Fibroblast of skin of left quadriceps (primary cell): ENCODE data around the gene NUP133.

Source experiments
- DNase-seq, 2 experiments: peaks; one replicate each; pipeline ENCODE4 v3.0.0-alpha.2; 2013; ENCODE audit warnings: low read depth in 2 of 2

NUP133 gene

DNA sequence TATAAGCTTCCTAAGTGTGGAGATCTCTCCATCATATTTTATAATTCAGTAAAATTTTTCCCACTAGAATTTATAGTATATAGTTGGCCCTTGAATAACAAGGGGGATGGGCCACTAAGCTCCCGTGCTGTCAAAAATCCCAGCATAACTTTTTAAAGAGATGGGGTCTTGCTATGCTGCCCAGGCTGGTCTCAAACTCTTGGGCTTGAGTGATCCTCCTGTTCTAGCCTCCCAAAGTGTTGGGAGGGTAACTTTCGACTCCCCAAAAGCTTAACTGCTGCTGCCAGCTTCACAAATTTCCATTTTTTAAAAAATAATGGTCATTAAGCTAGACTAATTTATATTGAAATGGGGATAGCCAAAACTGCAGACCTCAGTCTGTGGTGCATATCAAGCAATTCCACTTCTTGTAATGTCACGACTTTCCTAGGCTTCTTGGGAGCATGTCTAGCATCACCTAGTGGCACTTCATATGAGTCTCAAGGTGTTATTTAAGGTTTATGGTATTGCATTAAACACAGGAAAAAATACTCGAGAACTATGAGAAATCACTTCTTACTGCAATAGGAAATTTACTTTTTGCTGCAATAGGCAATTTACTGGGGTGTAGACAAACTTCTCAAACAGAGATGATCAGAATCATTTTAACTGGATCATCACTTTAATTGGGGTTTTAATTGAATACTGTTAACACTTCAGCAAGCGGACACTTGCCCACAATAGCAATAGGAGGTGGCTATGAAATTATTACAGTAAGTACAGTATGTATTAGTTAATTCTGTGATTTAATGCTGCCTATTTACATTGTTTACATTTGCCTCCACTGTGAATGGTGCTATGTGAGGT lies 55.0 kb downstream of the NUP133 start:
- no peak for DNase-seq

DNA sequence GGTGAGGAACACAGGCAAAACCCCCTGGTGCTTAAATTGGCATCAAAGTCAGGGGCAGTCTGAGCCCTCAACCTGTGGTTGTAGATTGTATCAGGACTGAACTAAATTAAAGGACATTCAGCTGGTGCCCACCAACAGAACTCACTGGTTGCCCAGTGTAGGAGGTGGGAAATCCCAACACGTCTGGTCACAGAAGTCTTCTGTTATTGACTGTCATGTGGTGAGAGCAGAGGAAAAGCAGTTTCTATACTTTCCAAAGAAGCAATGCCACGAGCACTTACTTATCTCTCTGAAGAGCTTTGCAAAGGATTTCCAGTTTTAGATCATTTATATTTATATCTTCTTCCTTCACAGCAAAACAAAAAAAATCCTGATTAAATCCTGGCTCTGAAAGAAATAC lies 59.3 kb downstream of the NUP133 start:
- no peak for DNase-seq

DNA sequence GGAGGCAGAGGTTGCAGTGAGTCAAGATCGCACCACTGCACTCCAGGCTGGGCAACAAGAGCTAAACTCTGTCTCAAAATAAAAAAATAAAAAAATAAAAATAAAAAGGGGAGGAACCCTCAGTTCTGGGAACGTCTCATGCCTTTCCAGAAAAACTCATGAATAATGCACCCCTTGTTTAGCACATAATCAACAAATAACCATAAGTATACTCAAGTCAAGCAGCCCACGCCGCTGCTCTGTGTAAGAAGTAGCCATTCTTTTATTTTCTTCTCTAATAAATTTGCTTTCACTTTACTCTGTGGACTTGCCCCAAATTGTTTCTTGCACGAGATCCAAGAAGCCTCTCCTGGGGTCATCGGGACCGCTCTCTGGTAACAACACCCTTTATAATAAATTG lies 59.8 kb downstream of the NUP133 start:
- DNase-seq: no peak

DNA sequence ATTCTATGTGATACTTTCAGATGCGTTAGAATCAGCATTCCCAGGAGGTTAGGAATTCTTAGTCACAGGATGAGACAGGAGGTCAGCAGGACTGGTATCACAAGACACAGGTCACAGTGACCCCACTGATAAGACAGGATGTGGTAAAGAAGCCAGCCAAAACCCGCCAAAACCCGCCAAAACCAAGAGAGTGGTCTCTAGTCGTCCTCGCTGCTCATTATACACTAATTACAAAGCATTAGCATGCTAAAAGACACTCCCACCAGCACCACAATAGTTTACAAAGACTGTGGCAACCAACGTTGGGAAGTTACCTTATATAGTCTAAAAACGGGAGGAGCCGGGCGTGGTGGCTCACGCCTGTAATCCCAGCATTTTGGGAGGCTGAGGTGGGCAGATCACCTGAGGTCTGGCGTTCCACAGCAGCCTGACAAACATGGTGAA lies 60.3 kb downstream of the NUP133 start:
- DNase-seq: no peak

DNA sequence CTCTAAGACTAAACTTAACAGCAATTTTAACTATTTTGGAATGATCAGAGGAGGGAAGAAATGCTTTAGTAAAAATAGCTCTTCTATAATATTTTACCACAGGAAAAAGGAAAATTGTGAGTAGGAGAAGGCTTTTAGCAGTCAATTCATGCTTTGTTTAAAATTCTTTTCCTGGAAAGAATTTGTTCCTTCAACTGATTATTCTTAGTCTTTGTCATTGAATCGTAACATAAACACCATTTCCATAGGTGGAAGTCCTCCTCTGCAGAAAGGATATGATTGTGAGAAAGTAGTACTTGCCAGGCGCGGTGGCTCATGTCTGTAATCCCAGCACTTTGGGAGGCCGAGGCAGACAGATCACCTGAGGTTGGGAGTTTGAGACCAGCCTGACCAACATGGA lies 62.3 kb downstream of the NUP133 start:
- DNase-seq: no peak

DNA sequence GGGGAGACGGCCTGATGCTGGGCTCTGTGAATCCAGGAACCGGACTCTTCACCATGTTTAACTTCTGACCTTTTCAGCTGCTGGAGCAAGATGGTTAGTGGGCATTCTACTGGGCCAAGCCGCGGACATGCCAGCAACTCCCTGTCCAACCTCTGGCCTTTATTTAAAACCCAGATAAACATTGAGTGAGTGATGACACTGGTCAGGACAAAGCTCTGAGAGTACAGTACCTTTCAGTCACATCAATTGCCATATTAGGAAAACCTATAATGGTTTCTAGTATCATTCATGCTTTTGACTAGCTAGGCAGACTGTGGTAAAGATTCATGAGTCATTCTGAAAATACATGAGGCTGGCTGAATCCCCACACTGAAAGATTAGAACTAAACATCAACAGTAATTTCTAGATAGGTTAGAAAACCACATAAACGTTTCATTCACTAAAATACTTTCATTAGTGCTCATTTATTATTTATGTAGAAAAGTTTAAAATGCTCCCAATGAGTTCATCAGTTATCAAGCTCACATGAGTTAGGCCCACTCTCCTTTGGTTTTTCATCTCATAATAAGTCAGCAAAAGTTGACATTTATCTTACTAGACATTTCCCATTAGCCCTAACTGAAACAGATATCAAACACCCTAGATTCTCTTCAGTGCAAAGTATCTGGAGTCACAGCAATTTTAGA lies 67.1 kb downstream of the NUP133 start:
- peak; percentile 65 to 66 for DNase-seq

DNA sequence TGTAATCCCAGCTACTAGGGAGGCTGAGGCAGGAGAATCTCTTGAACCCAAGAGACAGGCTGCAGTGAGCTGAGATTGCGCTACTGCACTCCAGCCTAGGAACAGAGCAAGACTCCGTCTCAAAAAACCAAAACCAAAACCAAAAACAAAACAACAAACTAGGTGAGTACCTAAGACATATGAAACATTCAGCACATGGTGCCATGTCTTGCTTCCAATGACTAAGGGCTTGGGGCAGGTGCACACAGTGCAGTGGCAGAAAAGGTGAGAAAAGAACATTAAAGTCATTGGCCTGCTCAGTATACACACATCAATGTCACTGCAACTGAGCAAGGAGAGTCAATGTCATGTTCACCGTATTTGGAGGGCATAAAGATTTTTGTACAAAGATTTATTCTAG lies 70.1 kb downstream of the NUP133 start:
- DNase-seq: no peak

DNA sequence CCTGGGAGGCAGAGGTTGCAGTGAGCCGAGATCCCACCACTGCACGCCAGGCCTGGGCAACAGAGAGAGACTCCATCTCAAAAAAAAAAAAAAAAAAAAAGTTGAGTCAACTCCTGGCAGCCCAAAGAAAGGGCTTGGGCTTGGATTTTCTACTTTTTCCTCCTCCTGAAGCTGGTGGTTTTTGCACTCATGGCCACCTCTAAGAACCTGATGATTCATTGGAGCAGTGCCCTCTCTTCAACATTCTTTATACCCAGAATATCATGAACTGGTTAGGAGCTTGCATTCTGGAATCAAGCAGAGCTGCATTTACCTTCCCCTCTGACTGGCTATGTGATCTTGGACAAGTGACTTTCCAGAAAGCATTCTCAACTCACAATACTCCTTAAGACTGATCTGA lies 70.7 kb downstream of the NUP133 start:
- no peak for DNase-seq

DNA sequence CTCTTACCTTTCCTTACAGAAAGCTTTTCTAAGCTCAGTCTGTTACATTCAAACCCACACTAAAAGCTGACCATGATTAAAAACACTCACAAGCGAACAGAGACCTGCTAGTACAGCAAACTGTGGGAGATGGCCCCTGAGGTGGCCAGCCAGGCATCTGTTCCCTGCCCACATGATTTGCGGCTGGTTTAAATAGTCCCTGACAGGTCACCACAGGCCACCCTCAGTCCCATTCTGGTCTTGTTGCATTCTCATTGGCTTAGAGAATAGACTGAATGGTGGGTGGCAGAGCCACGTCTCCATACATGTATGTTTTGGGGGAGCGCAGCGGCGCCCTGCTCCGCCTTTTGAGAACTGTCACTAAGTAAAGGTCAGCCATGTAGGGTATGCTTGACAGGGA lies 71.9 kb downstream of the NUP133 start:
- no peak for DNase-seq

DNA sequence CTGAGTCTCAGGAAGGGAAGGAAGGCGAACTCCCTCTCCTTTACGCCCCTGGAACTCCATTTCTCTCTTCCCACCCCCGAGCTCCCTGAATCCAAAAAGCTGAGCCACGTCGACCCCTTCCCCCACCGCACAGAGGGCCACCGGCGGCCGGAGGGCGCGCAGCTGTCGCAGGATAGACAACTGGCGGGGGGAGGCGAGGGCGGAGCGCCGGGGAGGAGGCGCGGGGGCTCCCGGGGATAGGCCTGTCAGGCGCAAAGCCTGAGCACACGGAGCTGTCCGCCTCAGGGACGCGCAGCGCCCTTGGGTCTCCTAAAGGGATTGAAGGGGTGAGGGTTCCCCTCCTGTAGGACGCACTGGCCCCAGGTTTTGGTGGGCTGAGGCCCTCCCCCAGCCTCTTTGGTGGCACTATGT lies 73.5 kb downstream of the NUP133 start:
- no peak for DNase-seq

DNA sequence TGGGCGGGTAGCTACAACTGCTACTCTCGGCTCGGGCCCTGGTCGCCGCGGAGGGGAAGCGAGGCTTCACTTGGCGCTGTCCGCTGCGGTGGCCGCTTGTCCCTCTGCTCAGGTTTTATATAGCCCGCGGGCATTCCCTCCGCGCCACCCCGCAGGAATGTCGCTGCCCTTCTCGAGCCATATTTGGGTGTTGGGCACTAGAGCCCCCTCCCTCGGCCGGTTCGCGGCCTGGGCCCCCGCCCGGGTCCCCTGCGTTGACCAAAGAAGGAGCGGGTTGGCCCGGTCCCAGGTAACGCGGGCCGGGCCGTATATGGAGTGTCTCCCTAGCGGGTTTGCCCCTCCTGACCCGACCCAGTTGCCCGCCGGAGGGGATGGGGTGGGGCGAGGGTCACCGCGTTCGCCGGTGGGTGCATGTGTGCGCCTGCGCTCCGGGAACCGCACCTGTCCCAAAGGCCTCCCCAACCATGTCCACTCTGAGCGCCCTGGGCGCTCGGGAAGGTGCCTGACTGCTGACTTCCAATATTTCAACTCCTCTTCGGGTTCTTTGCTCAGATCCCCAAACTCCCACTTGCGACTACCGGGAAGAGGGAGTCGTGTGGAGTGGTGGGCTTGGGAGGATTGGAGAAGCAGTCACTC lies 74.0 kb downstream of the NUP133 start, which contains the start of gene ACTA1:
TSS of gene ACTA1 (minus strand) at position 90 of the 636 bp plus-strand sequence. CDS start 979 bp downstream, outside the sequence.
- DNase-seq: no peak

DNA sequence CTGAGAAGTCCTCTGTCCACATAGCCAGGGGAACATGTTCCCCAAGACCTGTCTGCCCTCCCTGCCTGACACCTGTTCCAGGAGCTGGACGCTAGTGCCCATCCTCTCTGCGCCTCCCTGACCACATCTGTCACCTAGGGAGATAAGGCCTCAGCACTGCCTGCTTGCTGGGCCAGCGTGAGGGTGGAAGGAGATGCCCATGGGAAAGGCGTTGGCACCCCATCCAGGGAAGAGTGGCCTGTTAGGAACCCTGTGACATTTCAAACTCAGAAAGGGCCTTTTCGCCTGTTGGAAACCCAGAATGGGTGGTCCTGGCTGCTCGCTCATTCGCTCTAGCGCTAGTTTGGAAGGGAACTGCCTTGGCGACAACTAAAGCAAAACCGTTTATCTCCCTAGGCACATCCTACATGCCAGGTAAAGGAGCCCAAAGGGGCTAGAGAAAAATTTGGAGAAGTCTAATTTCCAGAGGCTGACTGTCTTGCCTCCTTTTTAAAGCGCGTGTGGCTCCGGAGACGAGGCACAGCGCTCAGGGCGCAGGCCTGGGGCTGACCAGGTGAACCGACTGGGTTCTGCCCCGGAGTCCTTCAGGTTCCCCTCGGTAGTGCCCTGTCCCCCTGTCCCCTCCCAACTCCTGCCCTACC lies 74.7 kb downstream of the NUP133 start:
- no peak for DNase-seq

DNA sequence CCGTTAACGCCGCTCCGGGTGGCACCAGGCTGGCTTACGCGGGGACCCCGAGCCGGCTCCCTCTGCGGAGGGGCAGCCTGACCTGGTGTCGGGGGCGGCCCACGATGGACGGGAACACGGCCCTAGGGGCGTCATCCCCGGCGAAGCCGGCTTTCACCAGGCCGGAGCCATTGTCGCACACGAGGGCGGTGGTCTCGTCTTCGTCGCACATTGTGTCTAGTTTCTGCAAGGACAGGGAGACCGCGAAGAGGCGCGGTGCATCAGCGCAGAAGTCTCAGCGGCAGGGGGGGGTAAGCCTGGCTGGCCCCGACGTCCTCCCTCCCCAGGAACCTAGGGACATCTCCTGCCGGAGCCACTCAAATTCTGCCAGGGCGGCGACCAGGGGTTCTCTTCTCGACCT lies 75.2 kb downstream of the NUP133 start:
- no peak for DNase-seq

DNA sequence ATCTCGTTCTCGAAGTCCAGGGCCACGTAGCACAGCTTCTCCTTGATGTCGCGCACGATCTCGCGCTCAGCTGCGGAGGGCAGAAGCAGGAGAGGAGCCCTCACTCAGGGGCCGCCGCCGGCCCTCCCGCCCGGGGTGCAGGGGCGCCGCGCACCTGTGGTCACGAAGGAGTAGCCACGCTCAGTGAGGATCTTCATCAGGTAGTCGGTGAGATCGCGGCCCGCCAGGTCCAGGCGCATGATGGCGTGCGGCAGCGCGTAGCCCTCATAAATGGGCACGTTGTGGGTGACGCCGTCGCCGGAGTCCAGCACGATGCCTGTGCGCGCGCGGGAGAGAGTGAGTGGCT lies 76.1 kb downstream of the NUP133 start:
- DNase-seq: no peak

DNA sequence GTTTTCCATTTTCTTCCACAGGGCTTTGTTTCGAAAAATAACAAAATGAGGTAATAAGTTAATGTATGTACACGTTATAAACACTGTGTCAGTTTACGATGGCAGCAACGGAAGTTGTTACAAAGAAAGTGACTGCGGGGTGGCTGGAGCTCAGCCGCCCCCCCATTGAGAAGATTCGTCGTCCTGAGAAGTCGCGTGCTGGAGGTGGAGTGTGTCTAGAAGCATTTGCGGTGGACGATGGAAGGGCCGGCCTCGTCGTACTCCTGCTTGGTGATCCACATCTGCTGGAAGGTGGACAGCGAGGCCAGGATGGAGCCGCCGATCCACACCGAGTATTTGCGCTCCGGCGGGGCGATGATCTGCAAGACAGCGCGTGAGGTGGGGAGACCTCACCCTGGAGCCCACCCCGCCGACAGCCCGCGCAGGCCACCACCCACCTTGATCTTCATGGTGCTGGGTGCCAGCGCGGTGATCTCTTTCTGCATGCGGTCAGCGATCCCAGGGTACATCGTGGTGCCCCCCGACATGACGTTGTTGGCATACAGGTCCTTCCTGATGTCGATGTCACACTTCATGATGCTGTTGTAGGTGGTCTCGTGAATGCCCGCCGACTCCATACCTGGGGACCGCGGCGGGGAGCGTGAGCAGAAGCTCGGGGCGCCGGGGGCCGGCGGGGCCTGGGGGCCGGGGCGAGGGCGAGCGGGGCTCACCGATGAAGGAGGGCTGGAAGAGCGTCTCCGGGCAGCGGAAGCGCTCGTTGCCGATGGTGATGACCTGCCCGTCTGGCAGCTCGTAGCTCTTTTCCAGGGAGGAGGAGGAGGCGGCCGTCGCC lies 76.6 kb downstream of the NUP133 start:
- DNase-seq: no peak

DNA sequence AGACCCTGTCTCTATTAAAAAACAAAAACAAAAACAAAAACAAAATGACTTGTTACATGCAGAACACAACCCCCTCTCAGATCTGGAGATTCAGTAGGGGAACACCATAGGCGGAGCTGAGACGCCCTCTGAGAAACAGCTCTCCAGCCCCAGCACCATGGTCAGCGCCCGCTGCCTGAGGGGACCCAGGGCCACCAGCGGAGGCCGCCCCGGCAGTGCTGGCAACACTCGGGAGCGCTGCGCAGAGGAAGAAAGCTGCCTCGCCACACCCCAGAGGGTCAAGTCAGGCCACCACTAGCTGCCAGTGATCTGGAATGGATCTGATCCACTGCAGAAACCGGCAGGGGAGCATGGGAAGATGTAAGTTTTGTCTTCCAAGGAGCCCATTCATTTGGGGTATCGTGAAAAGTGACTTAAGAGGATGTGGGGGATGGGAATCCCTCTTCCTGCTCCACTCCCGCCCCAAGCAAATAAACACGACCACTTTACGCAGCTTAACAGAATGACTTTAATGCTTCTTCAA lies 77.3 kb downstream of the NUP133 start:
- DNase-seq: peak in 1 of 2 experiments; percentile 21

DNA sequence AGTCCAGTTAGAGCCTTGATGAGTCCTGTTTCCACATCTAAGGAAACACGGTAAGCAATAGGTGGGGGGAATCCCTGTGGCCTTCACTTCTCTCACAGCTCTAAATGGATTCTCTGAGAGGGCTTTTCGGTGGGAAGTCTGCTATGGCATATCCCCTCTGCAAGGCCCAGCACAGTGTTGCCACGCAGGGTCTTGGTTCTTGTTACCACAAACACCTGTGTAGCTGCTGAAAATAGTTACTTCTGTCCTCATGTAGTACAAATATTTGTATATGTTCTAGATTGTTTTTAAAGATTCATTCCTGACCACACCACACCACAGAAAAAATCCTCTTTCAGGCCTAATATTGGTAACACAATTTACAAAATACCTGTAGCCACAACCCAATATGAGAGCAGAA lies 79.9 kb downstream of the NUP133 start:
- no peak for DNase-seq

DNA sequence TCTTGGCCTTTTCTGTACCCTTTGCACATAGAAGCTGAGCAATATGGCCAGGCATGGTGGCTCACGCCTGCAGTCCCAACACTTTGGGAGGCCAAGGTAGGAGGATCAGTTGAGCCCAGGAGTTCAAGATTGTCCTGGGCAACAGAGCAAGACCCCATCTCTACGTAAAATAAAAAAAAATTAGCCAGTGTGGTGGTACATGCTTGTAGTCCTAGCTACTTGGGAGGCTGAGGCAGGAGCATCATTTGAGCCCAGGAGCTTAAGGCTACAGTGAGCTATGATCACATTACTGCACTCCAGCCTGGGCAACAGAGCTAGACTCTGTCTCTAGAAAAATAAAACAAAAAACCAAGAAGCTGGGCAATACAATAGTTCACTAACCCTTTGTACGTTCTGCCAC lies 80.6 kb downstream of the NUP133 start:
- no peak for DNase-seq

DNA sequence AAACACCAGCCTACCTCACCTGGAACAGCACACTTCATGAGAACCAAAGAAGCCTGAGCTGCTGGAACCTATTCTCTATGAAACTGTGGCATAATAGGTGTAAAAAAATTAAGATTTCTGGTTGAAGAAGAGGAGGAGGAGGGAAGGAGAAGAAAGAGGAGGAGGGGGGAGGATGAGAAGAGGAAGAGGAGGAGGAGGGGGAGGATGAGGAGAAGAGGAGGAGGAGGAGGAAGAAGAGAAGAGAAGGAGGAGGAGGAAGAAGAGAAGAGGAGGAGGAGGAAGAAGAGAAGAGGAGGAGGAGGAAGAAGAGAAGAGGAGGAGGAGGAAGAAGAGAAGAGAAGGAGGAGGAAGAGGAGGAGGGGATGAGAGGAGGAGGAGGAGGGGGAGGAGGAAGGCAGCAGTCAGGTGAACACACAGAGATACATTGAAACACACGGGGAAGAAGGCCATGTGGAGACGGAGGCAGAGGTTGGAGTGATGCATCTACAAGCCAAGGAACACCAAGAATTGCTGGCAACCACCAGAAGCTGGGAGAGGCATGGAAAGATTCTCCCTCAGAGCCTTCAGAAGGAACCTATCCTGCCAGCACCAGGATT lies 82.5 kb downstream of the NUP133 start:
- no peak for DNase-seq

DNA sequence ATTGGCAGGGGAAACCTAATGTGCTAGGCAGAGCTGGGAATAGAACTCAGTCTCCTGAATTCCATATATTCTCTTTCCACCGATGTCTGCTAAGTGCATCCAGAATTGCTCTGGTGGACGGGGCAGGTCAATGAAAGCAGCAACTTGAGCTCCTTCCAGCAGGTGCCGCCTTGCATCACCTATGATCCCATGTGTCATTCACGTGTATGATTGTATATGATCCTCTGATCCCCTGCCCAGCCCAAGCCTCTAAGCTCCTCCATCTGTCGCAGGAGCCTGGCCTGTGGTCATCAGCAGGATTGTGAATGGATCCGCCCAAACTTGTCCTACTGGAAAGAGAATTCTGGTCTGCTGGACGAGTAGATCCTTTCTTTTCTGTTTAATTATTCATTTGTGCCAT lies 87.4 kb downstream of the NUP133 start:
- no peak for DNase-seq

DNA sequence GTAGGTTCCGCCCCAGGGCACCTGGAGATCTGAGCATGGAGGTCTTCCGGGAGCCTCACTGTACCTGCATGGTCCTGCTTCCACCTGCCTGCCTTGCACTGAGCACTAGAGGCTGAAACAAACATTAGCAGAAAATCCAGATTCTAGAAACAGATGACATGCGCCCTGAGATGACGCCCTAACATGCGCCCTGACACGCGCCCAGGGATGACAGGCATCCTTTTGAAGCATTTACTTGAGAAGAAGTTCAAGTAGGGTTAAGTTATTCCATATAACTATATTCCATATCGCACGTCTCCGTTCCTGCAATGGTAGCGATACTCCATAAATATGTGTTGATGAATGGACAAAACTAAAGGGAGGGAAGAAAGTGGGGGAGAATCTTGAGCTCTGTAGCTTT lies 87.9 kb downstream of the NUP133 start:
- DNase-seq: no peak
